Measurements from ENCODE around the gene NFKBIA.

NFKBIA gene

DNA sequence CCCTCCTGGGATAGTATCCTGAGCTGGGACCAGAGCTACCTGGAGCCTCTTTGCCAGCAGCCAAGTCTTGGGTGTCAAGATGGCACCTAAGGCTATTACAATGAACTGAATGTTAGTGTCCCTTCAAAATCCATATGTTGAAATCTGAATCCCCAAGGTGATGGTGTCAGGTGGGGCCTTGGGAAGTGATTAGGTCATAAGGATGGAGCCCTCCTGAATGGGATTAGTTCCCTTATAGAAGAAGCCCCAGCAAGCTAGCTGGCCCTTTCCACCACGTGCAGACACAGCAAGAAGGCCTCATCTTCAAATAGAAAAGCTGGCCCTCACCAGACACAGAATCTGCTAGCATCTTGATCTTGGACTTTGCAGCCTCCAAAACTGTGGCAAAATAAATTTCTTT lies 12.4 kb downstream of the NFKBIA start:
- Histone ChIP-seq H3K4me3 (replicated peaks; ENCODE audit: insufficient read depth, low read length) (no peak overlapping the region), H3K27me3 (ENCODE audit: insufficient read depth, poor library complexity, severe bottlenecking) (no peaks in the 10 kb centered on the region), H3K27ac (replicated peaks) (no peak overlapping the region)
- DNase-seq (ENCODE audit: low read depth in 1 of 2, low spot score in 1 of 2) = no peak
- TF ChIP-seq GABPA (IDR thresholded peaks at IDR 0.05; ENCODE audit: low read depth) (no peak), SPI1 (IDR thresholded peaks at IDR 0.05; ENCODE audit: borderline replicate concordance, low read depth) (no peak), CTCF (IDR thresholded peaks at IDR 0.05; ENCODE audit: insufficient read depth, low read length) (no peak), POLR2AphosphoS5 (IDR thresholded peaks at IDR 0.05; ENCODE audit: low read depth) (no peak)
- TF ChIP-seq, protein P1, sequence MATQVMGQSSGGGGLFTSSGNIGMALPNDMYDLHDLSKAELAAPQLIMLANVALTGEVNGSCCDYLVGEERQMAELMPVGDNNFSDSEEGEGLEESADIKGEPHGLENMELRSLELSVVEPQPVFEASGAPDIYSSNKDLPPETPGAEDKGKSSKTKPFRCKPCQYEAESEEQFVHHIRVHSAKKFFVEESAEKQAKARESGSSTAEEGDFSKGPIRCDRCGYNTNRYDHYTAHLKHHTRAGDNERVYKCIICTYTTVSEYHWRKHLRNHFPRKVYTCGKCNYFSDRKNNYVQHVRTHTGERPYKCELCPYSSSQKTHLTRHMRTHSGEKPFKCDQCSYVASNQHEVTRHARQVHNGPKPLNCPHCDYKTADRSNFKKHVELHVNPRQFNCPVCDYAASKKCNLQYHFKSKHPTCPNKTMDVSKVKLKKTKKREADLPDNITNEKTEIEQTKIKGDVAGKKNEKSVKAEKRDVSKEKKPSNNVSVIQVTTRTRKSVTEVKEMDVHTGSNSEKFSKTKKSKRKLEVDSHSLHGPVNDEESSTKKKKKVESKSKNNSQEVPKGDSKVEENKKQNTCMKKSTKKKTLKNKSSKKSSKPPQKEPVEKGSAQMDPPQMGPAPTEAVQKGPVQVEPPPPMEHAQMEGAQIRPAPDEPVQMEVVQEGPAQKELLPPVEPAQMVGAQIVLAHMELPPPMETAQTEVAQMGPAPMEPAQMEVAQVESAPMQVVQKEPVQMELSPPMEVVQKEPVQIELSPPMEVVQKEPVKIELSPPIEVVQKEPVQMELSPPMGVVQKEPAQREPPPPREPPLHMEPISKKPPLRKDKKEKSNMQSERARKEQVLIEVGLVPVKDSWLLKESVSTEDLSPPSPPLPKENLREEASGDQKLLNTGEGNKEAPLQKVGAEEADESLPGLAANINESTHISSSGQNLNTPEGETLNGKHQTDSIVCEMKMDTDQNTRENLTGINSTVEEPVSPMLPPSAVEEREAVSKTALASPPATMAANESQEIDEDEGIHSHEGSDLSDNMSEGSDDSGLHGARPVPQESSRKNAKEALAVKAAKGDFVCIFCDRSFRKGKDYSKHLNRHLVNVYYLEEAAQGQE (IDR thresholded peaks at IDR 0.05; ENCODE audit: insufficient replicate concordance, low read depth) = no peak

DNA sequence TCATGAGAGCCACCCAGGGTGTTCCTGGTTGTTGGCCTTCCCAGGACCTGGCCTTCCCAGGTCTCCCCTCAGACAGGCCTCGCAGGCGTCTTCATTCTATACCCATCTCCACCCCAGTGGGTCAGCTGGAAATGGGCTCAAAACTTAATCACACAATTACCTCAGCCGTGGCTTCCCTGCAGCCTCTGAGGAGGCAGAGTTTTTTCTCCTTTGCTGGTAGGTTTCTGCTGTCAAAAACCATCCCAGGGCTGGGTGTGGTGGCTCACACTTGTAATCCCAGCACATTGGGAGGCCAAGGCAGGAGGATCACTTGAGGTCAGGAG lies 13.2 kb downstream of the NFKBIA start:
- no peaks in the 10 kb centered on the region for H3K27me3 ChIP-seq (ENCODE audit: insufficient read depth, poor library complexity, severe bottlenecking)
- no peak for DNase-seq (ENCODE audit: low read depth in 1 of 2, low spot score in 1 of 2)
- TF ChIP-seq GABPA (IDR thresholded peaks at IDR 0.05; ENCODE audit: low read depth) = no peak
- H3K27ac ChIP-seq (replicated peaks) = no peak overlapping the region
- no peak overlapping the region for H3K4me3 ChIP-seq (replicated peaks; ENCODE audit: insufficient read depth, low read length)

GRCh38 chr14:35390577-35391387 lies 13.8 kb downstream of the NFKBIA start:
- no peak for TF ChIP-seq GABPA (IDR thresholded peaks at IDR 0.05; ENCODE audit: low read depth)
- Histone ChIP-seq H3K27me3 (ENCODE audit: insufficient read depth, poor library complexity, severe bottlenecking) (no peaks in the 10 kb centered on the region), H3K4me3 (replicated peaks; ENCODE audit: insufficient read depth, low read length) (no peak overlapping the region), H3K27ac (replicated peaks) (no peak overlapping the region)
- no peak for DNase-seq (ENCODE audit: low read depth in 1 of 2, low spot score in 1 of 2)

DNA sequence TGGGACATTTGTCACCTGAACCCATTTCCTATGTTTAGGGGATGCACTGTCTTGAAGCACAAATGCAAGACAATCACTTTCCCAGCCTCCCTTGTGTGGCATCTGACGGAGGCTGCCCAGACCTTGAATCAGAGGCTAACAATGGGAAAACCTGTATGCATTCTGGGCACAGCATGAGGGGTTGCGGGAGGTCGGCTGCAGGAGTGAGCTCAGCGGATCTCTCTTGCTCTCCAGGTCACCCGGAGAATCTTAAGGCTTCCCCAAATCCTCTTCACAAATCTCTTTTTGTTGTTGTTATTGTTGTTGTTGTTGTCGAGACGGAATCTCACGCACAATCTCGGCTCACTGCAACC lies 15.3 kb downstream of the NFKBIA start:
- no peak for DNase-seq (ENCODE audit: low read depth in 1 of 2, low spot score in 1 of 2)
- no peak for TF ChIP-seq POLR2AphosphoS5 (IDR thresholded peaks at IDR 0.05; ENCODE audit: low read depth)
- no peak for TF ChIP-seq GABPA (IDR thresholded peaks at IDR 0.05; ENCODE audit: low read depth)
- no peak for TF ChIP-seq CTCF (IDR thresholded peaks at IDR 0.05; ENCODE audit: insufficient read depth, low read length)
- no peak overlapping the region for H3K4me3 ChIP-seq (replicated peaks; ENCODE audit: insufficient read depth, low read length)
- H3K27ac ChIP-seq (replicated peaks) = no peak overlapping the region
- no peaks in the 10 kb centered on the region for H3K27me3 ChIP-seq (ENCODE audit: insufficient read depth, poor library complexity, severe bottlenecking)

DNA sequence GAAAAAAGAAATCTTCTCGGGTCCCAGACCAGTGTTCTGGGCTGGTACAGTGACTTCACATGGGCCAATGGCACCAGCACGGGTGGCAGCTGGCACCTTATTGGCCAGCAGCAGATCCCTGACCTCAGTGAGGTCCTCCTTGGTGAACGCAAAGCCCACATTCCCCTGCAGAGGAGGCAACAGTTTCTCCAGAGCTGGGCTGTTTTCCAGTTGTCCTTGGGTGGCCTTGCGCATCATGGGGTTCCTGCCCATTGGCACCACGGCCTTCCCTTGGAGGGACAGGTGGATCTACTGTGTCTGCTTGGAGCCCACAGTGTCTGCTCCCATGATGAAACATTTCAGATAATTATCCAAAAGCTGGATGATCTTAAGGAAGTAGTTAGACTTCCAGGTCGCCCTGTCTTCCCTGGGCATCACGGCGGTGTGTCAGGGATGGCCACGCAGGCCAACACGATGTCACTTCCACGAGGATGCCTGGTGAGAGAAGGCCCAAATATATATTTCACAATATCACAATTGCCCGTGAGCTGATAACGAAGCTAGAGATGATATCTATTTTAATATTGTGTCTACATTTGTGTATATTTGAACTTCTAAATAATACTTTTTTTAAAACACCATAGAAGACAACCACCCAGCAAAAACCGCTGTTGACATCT lies 15.8 kb downstream of the NFKBIA start:
- Histone ChIP-seq H3K27ac (replicated peaks) (no peak overlapping the region), H3K27me3 (ENCODE audit: insufficient read depth, poor library complexity, severe bottlenecking) (no peaks in the 10 kb centered on the region), H3K4me3 (replicated peaks; ENCODE audit: insufficient read depth, low read length) (no peak overlapping the region)
- TF ChIP-seq GABPA (IDR thresholded peaks at IDR 0.05; ENCODE audit: low read depth) (no peak), POLR2AphosphoS5 (IDR thresholded peaks at IDR 0.05; ENCODE audit: low read depth) (no peak), CTCF (IDR thresholded peaks at IDR 0.05; ENCODE audit: insufficient read depth, low read length) (no peak), SPI1 (IDR thresholded peaks at IDR 0.05; ENCODE audit: borderline replicate concordance, low read depth) (no peak)
- TF ChIP-seq, protein P1 (IDR thresholded peaks at IDR 0.05; ENCODE audit: insufficient replicate concordance, low read depth) = no peak
- DNase-seq (ENCODE audit: low read depth in 1 of 2, low spot score in 1 of 2) = no peak

All from HL-60 (cell line).